Right hindlimb (tissue), 1 donor: ENCODE data around the gene SH3GL2.

Experiments used
- DNase-seq: peaks from one replicate; pipeline ENCODE4 v3.0.0-alpha.2; 2018

SH3GL2 gene

GRCh38 chr9:17611917-17612316, 33.1 kb downstream of the SH3GL2 start:
- no peak for DNase-seq

GRCh38 chr9:17613758-17614157, 34.9 kb downstream of the SH3GL2 start:
- DNase-seq: no peak

GRCh38 chr9:17614250-17614649, 35.4 kb downstream of the SH3GL2 start:
- DNase-seq: no peak

GRCh38 chr9:17614903-17615302, 36.0 kb downstream of the SH3GL2 start:
- DNase-seq: no peak

- DNase-seq: no peak
Observed at GRCh38 chr9:17622141-17622540, 43.3 kb downstream of the SH3GL2 start.

- no peak for DNase-seq
Observed at GRCh38 chr9:17622749-17623148, 43.9 kb downstream of the SH3GL2 start.

- DNase-seq: no peak
Observed at GRCh38 chr9:17623965-17624364, 45.1 kb downstream of the SH3GL2 start.

GRCh38 chr9:17624571-17624970, 45.7 kb downstream of the SH3GL2 start:
- no peak for DNase-seq

- no peak for DNase-seq
Observed at GRCh38 chr9:17625644-17626388, 47.0 kb downstream of the SH3GL2 start.

GRCh38 chr9:17627641-17628040, 48.8 kb downstream of the SH3GL2 start:
- DNase-seq: no peak

GRCh38 chr9:17628624-17629023, 49.8 kb downstream of the SH3GL2 start:
- DNase-seq: no peak

GRCh38 chr9:17630531-17630949, 51.7 kb downstream of the SH3GL2 start:
- DNase-seq: no peak

- no peak for DNase-seq
Observed at GRCh38 chr9:17631396-17631795, 52.5 kb downstream of the SH3GL2 start.

GRCh38 chr9:17632994-17633393, 54.1 kb downstream of the SH3GL2 start:
- no peak for DNase-seq

- no peak for DNase-seq
Observed at GRCh38 chr9:17635115-17635890, 56.4 kb downstream of the SH3GL2 start.

- DNase-seq: no peak
Observed at GRCh38 chr9:17636349-17636748, 57.5 kb downstream of the SH3GL2 start.

GRCh38 chr9:17636821-17637220, 58.0 kb downstream of the SH3GL2 start:
- no peak for DNase-seq

GRCh38 chr9:17637229-17637628, 58.4 kb downstream of the SH3GL2 start:
- DNase-seq: no peak

- DNase-seq: no peak
Observed at GRCh38 chr9:17648516-17648915, 69.7 kb downstream of the SH3GL2 start.

GRCh38 chr9:17651725-17652124, 72.9 kb downstream of the SH3GL2 start:
- no peak for DNase-seq

- DNase-seq: no peak
Observed at GRCh38 chr9:17653947-17654465, 75.1 kb downstream of the SH3GL2 start.

GRCh38 chr9:17656889-17657288, 78.0 kb downstream of the SH3GL2 start:
- no peak for DNase-seq

GRCh38 chr9:17658237-17658636, 79.4 kb downstream of the SH3GL2 start:
- DNase-seq: no peak

- no peak for DNase-seq
Observed at GRCh38 chr9:17660158-17660557, 81.3 kb downstream of the SH3GL2 start.
